WTC11 (cell line): ENCODE results near the gene RCVRN.

Experiments
- CBFB ChIP-seq: sonication (generic); formaldehyde crosslinking; IDR thresholded peaks from 2 replicates; pipeline ENCODE4 v1.8.1; 2022; ENCODE audit warnings: mild to moderate bottlenecking, low read depth, missing genetic modification reagents
- CREM ChIP-seq: sonication (generic); formaldehyde crosslinking; IDR thresholded peaks from 2 replicates; pipeline ENCODE4 v1.8.1; 2022; ENCODE audit warnings: mild to moderate bottlenecking, missing genetic modification reagents, moderate library complexity
- CTCF ChIP-seq: fragments of 200-600 bp; IDR thresholded peaks from 2 replicates; pipeline ENCODE4 v1.8.0; 2022; ENCODE audit warnings: antibody characterized with exemption
- ETV6 ChIP-seq: sonication (generic); formaldehyde crosslinking; IDR thresholded peaks from 2 replicates; pipeline ENCODE4 v1.8.1; 2022; ENCODE audit warnings: mild to moderate bottlenecking, missing genetic modification reagents
- GABPB1 ChIP-seq: sonication (generic); formaldehyde crosslinking; IDR thresholded peaks from 2 replicates; pipeline ENCODE4 v1.8.1; 2023; ENCODE audit warnings: mild to moderate bottlenecking, missing genetic modification reagents
- HMGA2 ChIP-seq: fragments of 250-450 bp; sonication (Bioruptor Pico); IDR thresholded peaks from 2 replicates; pipeline ENCODE4 v1.4.0; 2021; ENCODE audit warnings: mild to moderate bottlenecking, moderate library complexity
- KAT7 ChIP-seq: sonication (generic); formaldehyde crosslinking; IDR thresholded peaks from 2 replicates; pipeline ENCODE4 v1.8.1; 2023; ENCODE audit warnings: missing genetic modification reagents, mild to moderate bottlenecking, borderline replicate concordance
- MAX ChIP-seq: sonication (generic); formaldehyde crosslinking; IDR thresholded peaks from 2 replicates; pipeline ENCODE4 v1.8.0; 2022; ENCODE audit warnings: mild to moderate bottlenecking, missing genetic modification reagents
- MLX ChIP-seq: sonication (generic); formaldehyde crosslinking; IDR thresholded peaks from 2 replicates; pipeline ENCODE4 v1.8.1; 2023; ENCODE audit warnings: mild to moderate bottlenecking, missing genetic modification reagents, moderate library complexity
- TEAD1 ChIP-seq: sonication (generic); formaldehyde crosslinking; IDR thresholded peaks from 2 replicates; pipeline ENCODE4 v1.8.0; 2022; ENCODE audit warnings: mild to moderate bottlenecking, missing genetic modification reagents
- TP53 ChIP-seq: sonication (generic); formaldehyde crosslinking; IDR thresholded peaks from 2 replicates; pipeline ENCODE4 v1.8.1; 2023; ENCODE audit warnings: mild to moderate bottlenecking, missing genetic modification reagents
- ZBTB43 ChIP-seq: sonication (generic); formaldehyde crosslinking; IDR thresholded peaks from 2 replicates; pipeline ENCODE4 v1.8.1; 2023; ENCODE audit warnings: mild to moderate bottlenecking, missing genetic modification reagents
- ZNF512 ChIP-seq: sonication (generic); formaldehyde crosslinking; IDR thresholded peaks from 2 replicates; pipeline ENCODE4 v1.8.1; 2022; ENCODE audit warnings: missing genetic modification reagents, borderline replicate concordance

- TF ChIP-seq CTCF (no peak), MLX (CRISPR knock-in tag) (no peak), CREM (CRISPR knock-in tag) (no peak), CBFB (CRISPR knock-in tag) (no peak), MAX (no peak), HMGA2 (CRISPR knock-in tag) (no peak), TP53 (CRISPR knock-in tag) (no peak), ETV6 (CRISPR knock-in tag) (no peak), ZBTB43 (CRISPR knock-in tag) (no peak), GABPB1 (no peak), KAT7 (CRISPR knock-in tag) (no peak), ZNF512 (CRISPR knock-in tag) (no peak), TEAD1 (no peak)
Observed at GRCh38 chr17:9911089-9911488, 6.0 kb upstream of the RCVRN start.
